GM23248 (cell line): ENCODE measurements around the gene TRMT1.

Experiments
- EZH2 ChIP-seq: fragments of 200-600 bp; sonication (generic); IDR thresholded peaks from 2 replicates; pipeline ENCODE4 v1.6.1; 2018; ENCODE audit warnings: antibody characterized with exemption, mild to moderate bottlenecking; ENCODE audit not compliant: insufficient read depth, poor library complexity, severe bottlenecking
- EZH2phosphoT487 ChIP-seq: fragments of 200-600 bp; sonication (generic); IDR thresholded peaks from 2 replicates; pipeline ENCODE4 v1.6.1; 2018; ENCODE audit warnings: antibody characterized with exemption, moderate library complexity, mild to moderate bottlenecking, low read depth; ENCODE audit not compliant: insufficient read depth

DNA sequence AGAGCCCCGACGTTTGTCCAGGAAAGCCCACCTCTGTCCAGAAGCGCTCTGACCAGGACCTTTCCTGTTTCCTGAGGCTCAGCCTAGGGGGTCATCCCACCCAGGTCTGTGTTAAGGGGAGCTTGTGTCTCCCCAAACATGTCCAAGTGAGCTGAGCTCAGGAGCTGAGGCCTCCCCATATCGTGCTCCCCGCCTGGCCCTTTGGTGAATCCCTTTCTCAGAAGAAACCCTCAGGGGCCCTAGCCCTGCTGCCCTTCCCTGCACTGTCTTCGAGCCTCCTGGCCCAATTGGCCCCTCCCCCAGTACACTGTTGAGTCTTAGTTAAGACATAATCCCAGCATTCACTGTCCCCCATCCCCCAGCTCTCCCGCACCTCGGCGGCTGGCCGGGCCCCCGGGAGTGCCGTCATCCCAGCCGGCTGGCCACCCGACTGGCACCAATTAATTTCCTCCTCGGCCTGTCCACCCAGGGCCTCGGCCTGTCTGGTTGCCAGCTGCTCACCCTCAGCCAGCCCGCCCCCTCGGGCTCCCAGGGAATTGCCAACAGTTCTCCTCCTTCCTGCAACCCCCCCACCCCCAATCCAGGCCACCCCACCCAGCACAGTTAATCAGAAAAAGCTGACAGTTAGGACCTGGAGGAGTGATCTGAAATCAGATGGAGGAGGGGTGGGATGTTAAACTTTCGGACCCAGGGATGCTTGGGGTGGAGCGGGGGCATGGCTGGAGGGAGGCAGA is 47.2 kb upstream of the TRMT1 start:
- no peak for TF ChIP-seq EZH2
- no peak for TF ChIP-seq EZH2phosphoT487
